Right atrium auricular region (tissue), 2 donors: ENCODE measurements around the gene CYP2D6. TPM values are rescaled to one million over a fixed set of nuclear protein-coding genes. Genes with fewer than 3 reads are reported as not detected.

ENCODE experiments used
- DNase-seq: peaks from one replicate; pipeline ENCODE4 v3.0.0-alpha.2; 2019; ENCODE audit warnings: low spot score
- H3K27ac ChIP-seq, 2 donors: fragments of 200-600 bp; sonication (generic); 1 replicate in 1 of 2; 2 replicates in 1 of 2; pipeline ENCODE4 v1.5.1; 2016 to 2019
- H3K27me3 ChIP-seq, 2 donors: fragments of 200-600 bp; sonication (generic); one replicate each; pipeline versions ENCODE4 v1.5.1 to v1.6.0; 2017 to 2019
- H3K36me3 ChIP-seq: fragments of 200-600 bp; sonication (generic); one replicate; pipeline ENCODE4 v1.5.1; 2016
- H3K4me1 ChIP-seq, 2 donors: fragments of 200-600 bp; sonication (generic); one replicate each; pipeline versions ENCODE4 v1.5.1 to v1.6.0; 2017 to 2019
- H3K4me3 ChIP-seq, 2 donors: fragments of 200-600 bp; sonication (generic); 1 replicate in 1 of 2; 2 replicates in 1 of 2; pipeline ENCODE4 v1.5.1; 2017 to 2019; ENCODE audit warnings: mild to moderate bottlenecking in 1 of 2, moderate library complexity in 1 of 2
- H3K9me3 ChIP-seq, 2 donors: fragments of 200-600 bp; sonication (generic); one replicate each; pipeline ENCODE4 v1.5.1; 2019
- total RNA-seq, 2 donors: library from RNA; depleted of rRNA; stranded (reverse); fragments of >200 nt; gene quantifications; one replicate each; pipeline ENCODE4 v1.1.0, GENCODE V29; 2016
- TF ChIP-seq, protein P1 (sequence below), 2 donors: fragments of 200-600 bp; sonication (generic); IDR thresholded peaks; one replicate each; pipeline ENCODE4 v1.5.1; 2019; ENCODE audit warnings: antibody characterized with exemption in 2 of 2

Gene CYP2D6
- total RNA-seq, 2 donors from 2014 or later: not detected

DNA sequence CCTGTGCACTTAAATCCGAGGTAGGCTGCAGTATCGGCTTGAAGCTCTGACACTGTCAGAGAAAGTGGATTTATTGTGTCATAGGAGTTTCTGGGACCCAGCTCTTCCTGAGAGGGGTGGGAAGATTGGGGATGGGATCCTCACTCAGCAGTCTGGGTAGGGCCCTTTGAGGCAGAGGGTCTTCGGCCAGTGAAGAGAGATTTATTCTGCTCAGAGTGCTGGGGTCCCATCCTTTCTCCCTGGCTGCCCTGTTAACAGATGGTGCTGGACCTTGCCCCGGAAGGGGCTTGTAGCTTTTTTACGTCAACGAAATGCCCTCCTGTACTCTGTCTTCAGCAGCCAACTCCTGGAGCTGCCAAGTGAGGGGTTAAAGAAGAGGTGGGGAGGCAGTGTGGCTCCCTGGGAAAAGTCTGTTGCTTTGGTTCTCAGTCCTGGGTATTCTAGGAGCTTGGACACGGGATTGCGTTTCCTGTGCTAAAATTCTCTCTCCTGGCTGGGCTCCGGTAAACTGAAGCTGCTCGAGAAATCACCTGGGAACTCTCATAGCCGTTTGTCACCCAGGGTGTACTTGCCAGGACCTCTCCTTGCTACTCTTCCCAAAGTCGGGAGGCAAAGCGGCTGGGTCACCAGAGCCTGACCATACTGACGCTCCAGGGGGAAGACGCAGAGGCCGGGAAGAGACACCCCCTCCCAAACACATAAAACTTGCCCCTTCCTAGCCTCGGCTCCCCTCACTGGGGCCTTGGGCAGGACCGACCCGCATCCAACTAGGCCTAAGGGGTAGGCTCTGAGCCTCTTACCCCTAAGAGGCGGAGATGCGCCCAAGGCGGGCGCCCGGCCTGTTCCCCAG lies 51.9 kb downstream of the CYP2D6 start:
- Histone ChIP-seq H3K36me3 (peaks cover 16% of the 10 kb centered on the region), H3K27ac (peak overlapping the region; percentile 98), H3K4me3 (peak overlapping the region; percentile 63 to 65), H3K27me3 (no peaks in the 10 kb centered on the region), H3K4me1 (peaks cover 0 to 59% of the 10 kb centered on the region in 2 donors), H3K9me3 (no peaks in the 10 kb centered on the region)
- TF ChIP-seq, protein P1, sequence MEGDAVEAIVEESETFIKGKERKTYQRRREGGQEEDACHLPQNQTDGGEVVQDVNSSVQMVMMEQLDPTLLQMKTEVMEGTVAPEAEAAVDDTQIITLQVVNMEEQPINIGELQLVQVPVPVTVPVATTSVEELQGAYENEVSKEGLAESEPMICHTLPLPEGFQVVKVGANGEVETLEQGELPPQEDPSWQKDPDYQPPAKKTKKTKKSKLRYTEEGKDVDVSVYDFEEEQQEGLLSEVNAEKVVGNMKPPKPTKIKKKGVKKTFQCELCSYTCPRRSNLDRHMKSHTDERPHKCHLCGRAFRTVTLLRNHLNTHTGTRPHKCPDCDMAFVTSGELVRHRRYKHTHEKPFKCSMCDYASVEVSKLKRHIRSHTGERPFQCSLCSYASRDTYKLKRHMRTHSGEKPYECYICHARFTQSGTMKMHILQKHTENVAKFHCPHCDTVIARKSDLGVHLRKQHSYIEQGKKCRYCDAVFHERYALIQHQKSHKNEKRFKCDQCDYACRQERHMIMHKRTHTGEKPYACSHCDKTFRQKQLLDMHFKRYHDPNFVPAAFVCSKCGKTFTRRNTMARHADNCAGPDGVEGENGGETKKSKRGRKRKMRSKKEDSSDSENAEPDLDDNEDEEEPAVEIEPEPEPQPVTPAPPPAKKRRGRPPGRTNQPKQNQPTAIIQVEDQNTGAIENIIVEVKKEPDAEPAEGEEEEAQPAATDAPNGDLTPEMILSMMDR (IDR thresholded peaks at IDR 0.05): no peak
- DNase-seq: no peak

DNA sequence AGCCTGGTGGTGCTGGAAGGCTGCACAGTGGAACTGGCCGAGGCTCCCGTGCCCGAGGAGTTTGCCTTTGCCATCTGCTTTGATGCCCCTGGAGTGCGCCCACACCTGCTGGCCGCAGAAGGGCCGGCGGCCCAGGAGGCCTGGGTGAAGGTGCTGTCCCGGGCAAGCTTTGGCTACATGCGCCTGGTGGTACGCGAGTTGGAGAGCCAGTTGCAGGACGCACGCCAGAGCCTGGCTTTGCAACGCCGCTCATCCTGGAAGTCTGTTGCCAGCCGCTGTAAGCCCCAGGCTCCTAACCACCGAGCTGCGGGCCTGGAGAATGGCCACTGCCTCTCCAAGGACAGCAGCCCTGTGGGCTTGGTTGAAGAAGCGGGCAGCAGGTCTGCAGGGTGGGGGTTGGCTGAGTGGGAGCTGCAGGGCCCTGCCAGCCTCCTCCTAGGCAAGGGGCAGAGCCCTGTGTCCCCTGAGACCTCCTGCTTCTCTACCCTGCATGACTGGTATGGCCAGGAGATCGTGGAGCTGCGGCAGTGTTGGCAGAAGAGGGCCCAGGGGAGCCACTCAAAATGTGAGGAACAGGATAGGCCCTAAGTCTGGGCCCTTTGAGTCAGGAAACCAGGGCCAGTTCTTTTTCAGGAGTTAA lies 53.0 kb downstream of the CYP2D6 start:
- no peak for DNase-seq
- Histone ChIP-seq H3K27me3 (no peaks in the 10 kb centered on the region), H3K4me1 (peaks cover 0 to 56% of the 10 kb centered on the region in 2 donors), H3K4me3 (no peak overlapping the region), H3K36me3 (peaks cover 6% of the 10 kb centered on the region), H3K9me3 (no peaks in the 10 kb centered on the region), H3K27ac (peak overlapping the region; percentile 98)
- TF ChIP-seq, protein P1 (IDR thresholded peaks at IDR 0.05): no peak

DNA sequence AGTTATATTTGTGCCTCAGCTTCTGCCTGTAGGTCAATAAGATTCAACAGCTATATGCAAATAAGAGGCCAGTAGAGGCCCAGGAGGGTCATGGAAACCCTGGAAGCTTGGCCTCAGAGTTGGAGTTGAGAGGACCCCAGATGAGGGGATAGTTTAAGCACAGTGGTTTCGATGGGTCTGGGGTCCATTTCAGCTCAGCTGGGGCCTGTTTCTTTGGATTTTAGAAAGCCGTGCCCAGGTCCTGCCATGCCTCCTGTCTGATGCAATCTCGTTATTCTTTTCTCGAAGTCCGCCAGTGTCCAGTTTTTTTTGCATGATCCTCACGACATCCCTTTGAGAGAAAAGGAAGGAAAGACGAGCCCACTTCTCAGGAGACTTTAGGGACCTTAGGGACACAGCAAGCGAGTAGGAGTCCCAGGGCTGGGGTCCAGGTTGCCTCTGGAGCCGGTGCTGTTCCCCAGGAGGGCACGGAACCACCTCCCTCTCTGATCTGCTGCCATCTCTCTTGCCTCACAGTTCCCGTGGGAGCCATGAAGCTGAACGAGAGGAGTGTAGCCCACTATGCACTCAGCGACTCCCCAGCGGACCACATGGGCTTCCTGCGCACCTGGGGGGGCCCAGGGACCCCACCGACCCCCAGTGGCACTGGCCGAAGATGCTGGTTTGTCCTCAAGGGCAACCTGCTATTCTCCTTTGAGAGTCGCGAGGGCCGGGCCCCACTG lies 53.7 kb downstream of the CYP2D6 start:
- H3K27me3 ChIP-seq: no peaks in the 10 kb centered on the region
- H3K4me3 ChIP-seq: no peak overlapping the region
- DNase-seq: no peak
- no peak overlapping the region for H3K27ac ChIP-seq
- no peaks in the 10 kb centered on the region for H3K9me3 ChIP-seq
- H3K36me3 ChIP-seq: no peaks in the 10 kb centered on the region
- TF ChIP-seq, protein P1 (IDR thresholded peaks at IDR 0.05): no peak
- peaks cover 0 to 55% of the 10 kb centered on the region in 2 donors for H3K4me1 ChIP-seq

Other genes with a start within 250 kb of the CYP2D6 start
- under 1 TPM; 0.31 to 0.67 TPM for gene SHISA8, start 215.7 kb downstream of the CYP2D6 start, total RNA-seq
- gene TNFRSF13C, start 204.0 kb downstream of the CYP2D6 start, total RNA-seq: under 1 TPM; 0.11 to 0.12 TPM
- not detected for gene CENPM, start 183.7 kb downstream of the CYP2D6 start, total RNA-seq
- gene SEPTIN3, start 161.4 kb downstream of the CYP2D6 start, total RNA-seq: under 1 TPM in 1 of 2 donors, not detected in 1; 0.07 TPM
- gene WBP2NL, start 132.0 kb downstream of the CYP2D6 start, total RNA-seq: under 1 TPM in 1 of 2 donors, not detected in 1; 0.22 TPM
- gene NAGA, start 60.0 kb downstream of the CYP2D6 start, total RNA-seq: 10 to 100 TPM; 19.1 to 21.7 TPM
- gene PHETA2, start 56.6 kb downstream of the CYP2D6 start, total RNA-seq: 10 to 100 TPM in 1 of 2 donors, 1 to 10 TPM in 1; 6.5 to 12.7 TPM
- gene SMDT1, start 51.1 kb downstream of the CYP2D6 start, total RNA-seq: 10 to 100 TPM in 1 of 2 donors, 1 to 10 TPM in 1; 9.6 to 11.9 TPM
- 100 to 1,000 TPM; 143 to 185 TPM for gene NDUFA6, start 40.0 kb downstream of the CYP2D6 start, total RNA-seq
- 10 to 100 TPM; 13.6 to 15.5 TPM for gene TCF20, start 139.8 kb upstream of the CYP2D6 start, total RNA-seq